ENCODE results near the gene SNX9. TPM values are rescaled to one million over a fixed set of nuclear protein-coding genes. Genes with fewer than 3 reads are reported as not detected.

Gene SNX9
- total and polyA plus RNA-seq, 2 donors (not counting 1 experiment from before 2014, with no cell fraction given), result 56.8 to 117 TPM

- Histone ChIP-seq H3K9me3 (ENCODE audit: control insufficient read depth, insufficient read depth, low read depth, low read length) (no peaks in the 10 kb centered on the region), H3K9ac (ENCODE audit: insufficient read depth, low read length) (no peak overlapping the region), H2AFZ (ENCODE audit: low read length) (no peak overlapping the region), H3K27ac (ENCODE audit: insufficient read depth, low read length) (peak overlapping the region; percentile 65), H4K20me1 (ENCODE audit: control insufficient read depth, extremely low read depth, insufficient read depth, low read length) (no peaks in the 10 kb centered on the region), H3K27me3 (ENCODE audit: control insufficient read depth, insufficient read depth, low read length) (no peaks in the 10 kb centered on the region), H3K4me3 (replicated peaks in 1 of 4; ENCODE audit: control extremely low read depth in 1 of 4, insufficient read depth in 1 of 4, low read depth in 3 of 4, low read length in 4 of 4) (no peak overlapping the region), H3K4me2 (ENCODE audit: extremely low read depth, insufficient read depth, low read length) (no peak overlapping the region), H3K79me2 (ENCODE audit: control insufficient read depth, insufficient read depth, low read length) (no peaks in the 10 kb centered on the region), H3K36me3 (ENCODE audit: control insufficient read depth, insufficient read depth, low read length) (peaks cover 9% of the 10 kb centered on the region), H3K4me1 (ENCODE audit: control insufficient read depth, extremely low read depth, insufficient read depth, low read length) (peaks cover 2% of the 10 kb centered on the region)
- TF ChIP-seq CTCF (conservative IDR thresholded peaks at IDR 0.05 in 1 of 2, IDR thresholded peaks at IDR 0.05 in 1 of 2; ENCODE audit: low read depth in 1 of 2, low read length in 2 of 2) (no peak), EZH2 (IDR thresholded peaks at IDR 0.05; ENCODE audit: low read length, missing control alignments) (no peak)
- DNase-seq (ENCODE audit: low read depth in 2 of 2), result peak; percentile 16 to 52
Measured at GRCh38 chr6:157921685-157922367, 98.8 kb downstream of the SNX9 start.

GRCh38 chr6:157925771-157926170 is 102.7 kb downstream of the SNX9 start:
- Histone ChIP-seq H2AFZ (ENCODE audit: low read length) (no peak overlapping the region), H3K9me3 (ENCODE audit: control insufficient read depth, insufficient read depth, low read depth, low read length) (no peaks in the 10 kb centered on the region), H3K27me3 (ENCODE audit: control insufficient read depth, insufficient read depth, low read length) (no peaks in the 10 kb centered on the region), H3K9ac (ENCODE audit: insufficient read depth, low read length) (no peak overlapping the region), H3K4me3 (replicated peaks in 1 of 4; ENCODE audit: control extremely low read depth in 1 of 4, insufficient read depth in 1 of 4, low read depth in 3 of 4, low read length in 4 of 4) (no peak overlapping the region), H3K36me3 (ENCODE audit: control insufficient read depth, insufficient read depth, low read length) (peaks cover 21% of the 10 kb centered on the region), H3K79me2 (ENCODE audit: control insufficient read depth, insufficient read depth, low read length) (no peaks in the 10 kb centered on the region), H4K20me1 (ENCODE audit: control insufficient read depth, extremely low read depth, insufficient read depth, low read length) (no peaks in the 10 kb centered on the region), H3K27ac (ENCODE audit: insufficient read depth, low read length) (no peak overlapping the region), H3K4me2 (ENCODE audit: extremely low read depth, insufficient read depth, low read length) (no peak overlapping the region), H3K4me1 (ENCODE audit: control insufficient read depth, extremely low read depth, insufficient read depth, low read length) (peaks cover 2% of the 10 kb centered on the region)
- TF ChIP-seq EZH2 (IDR thresholded peaks at IDR 0.05; ENCODE audit: low read length, missing control alignments) (no peak), CTCF (conservative IDR thresholded peaks at IDR 0.05 in 1 of 2, IDR thresholded peaks at IDR 0.05 in 1 of 2; ENCODE audit: low read depth in 1 of 2, low read length in 2 of 2) (no peak)
- no peak for DNase-seq (ENCODE audit: low read depth in 2 of 2)

GRCh38 chr6:157927011-157927410 is 104.0 kb downstream of the SNX9 start:
- Histone ChIP-seq H3K4me2 (ENCODE audit: extremely low read depth, insufficient read depth, low read length) (no peak overlapping the region), H3K27ac (ENCODE audit: insufficient read depth, low read length) (no peak overlapping the region), H3K4me1 (ENCODE audit: control insufficient read depth, extremely low read depth, insufficient read depth, low read length) (no peaks in the 10 kb centered on the region), H3K9me3 (ENCODE audit: control insufficient read depth, insufficient read depth, low read depth, low read length) (no peaks in the 10 kb centered on the region), H3K36me3 (ENCODE audit: control insufficient read depth, insufficient read depth, low read length) (peaks cover 19% of the 10 kb centered on the region), H2AFZ (ENCODE audit: low read length) (no peak overlapping the region), H3K27me3 (ENCODE audit: control insufficient read depth, insufficient read depth, low read length) (no peaks in the 10 kb centered on the region), H4K20me1 (ENCODE audit: control insufficient read depth, extremely low read depth, insufficient read depth, low read length) (no peaks in the 10 kb centered on the region), H3K4me3 (replicated peaks in 1 of 4; ENCODE audit: control extremely low read depth in 1 of 4, insufficient read depth in 1 of 4, low read depth in 3 of 4, low read length in 4 of 4) (no peak overlapping the region), H3K9ac (ENCODE audit: insufficient read depth, low read length) (no peak overlapping the region), H3K79me2 (ENCODE audit: control insufficient read depth, insufficient read depth, low read length) (no peaks in the 10 kb centered on the region)
- DNase-seq (ENCODE audit: low read depth in 2 of 2), result no peak
- TF ChIP-seq EZH2 (IDR thresholded peaks at IDR 0.05; ENCODE audit: low read length, missing control alignments), result no peak
- TF ChIP-seq CTCF (conservative IDR thresholded peaks at IDR 0.05 in 1 of 2, IDR thresholded peaks at IDR 0.05 in 1 of 2; ENCODE audit: low read depth in 1 of 2, low read length in 2 of 2), result no peak

Data from fibroblast of lung (primary cell).